ENCODE measurements around the gene KIFC3. TPM values are rescaled to one million over a fixed set of nuclear protein-coding genes. Genes with fewer than 3 reads are reported as not detected.
A peak's percentile ranks its signal among the peaks of the same experiment; 100 is the strongest.

KIFC3 gene
- total RNA-seq, 1 donor from 2014 or later: 0.76 TPM

DNA sequence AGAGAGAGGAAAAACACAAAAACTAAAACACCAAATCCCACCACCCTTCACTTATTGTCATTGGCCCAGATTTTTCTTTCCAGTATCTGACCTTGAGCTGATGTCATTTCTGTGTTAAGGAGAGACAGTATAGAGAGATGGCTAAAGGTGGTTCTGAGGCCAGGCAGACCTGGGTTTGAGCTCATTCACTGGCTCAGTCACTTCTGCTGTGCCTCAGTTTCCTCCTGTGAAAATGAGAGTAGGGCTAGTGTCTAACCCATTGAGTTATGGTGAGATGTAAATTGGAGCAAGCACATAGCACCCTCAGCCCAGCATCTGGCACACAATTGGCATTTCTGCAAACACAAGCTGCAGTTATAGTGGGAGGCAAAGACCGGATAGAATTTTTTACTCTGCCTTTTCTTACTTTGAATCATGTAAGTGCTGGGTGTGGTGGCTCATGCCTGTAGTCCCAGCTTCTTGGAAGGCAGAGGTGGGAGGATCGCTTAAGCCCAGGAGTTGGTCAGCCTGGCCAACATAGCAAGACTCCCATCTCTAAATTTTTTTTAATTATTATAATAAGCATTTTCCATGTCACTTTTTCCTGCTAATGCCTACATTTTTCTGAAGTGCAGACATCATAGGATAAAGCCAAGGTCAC lies 6.4 kb upstream of the KIFC3 start:
- H3K9me3 Mint-ChIP-seq (ENCODE audit: unreplicated experiment): peaks cover 4% of the 10 kb centered on the region
- H3K4me1 Mint-ChIP-seq (ENCODE audit: low read depth, unreplicated experiment): peaks cover 3% of the 10 kb centered on the region
- no peak overlapping the region for H3K27ac Mint-ChIP-seq (ENCODE audit: unreplicated experiment)
- no peak overlapping the region for H3K4me3 Mint-ChIP-seq (ENCODE audit: unreplicated experiment)
- H3K27me3 Mint-ChIP-seq (ENCODE audit: unreplicated experiment): peaks cover 2% of the 10 kb centered on the region
- no peak for DNase-seq
- TF ChIP-seq, protein P1, sequence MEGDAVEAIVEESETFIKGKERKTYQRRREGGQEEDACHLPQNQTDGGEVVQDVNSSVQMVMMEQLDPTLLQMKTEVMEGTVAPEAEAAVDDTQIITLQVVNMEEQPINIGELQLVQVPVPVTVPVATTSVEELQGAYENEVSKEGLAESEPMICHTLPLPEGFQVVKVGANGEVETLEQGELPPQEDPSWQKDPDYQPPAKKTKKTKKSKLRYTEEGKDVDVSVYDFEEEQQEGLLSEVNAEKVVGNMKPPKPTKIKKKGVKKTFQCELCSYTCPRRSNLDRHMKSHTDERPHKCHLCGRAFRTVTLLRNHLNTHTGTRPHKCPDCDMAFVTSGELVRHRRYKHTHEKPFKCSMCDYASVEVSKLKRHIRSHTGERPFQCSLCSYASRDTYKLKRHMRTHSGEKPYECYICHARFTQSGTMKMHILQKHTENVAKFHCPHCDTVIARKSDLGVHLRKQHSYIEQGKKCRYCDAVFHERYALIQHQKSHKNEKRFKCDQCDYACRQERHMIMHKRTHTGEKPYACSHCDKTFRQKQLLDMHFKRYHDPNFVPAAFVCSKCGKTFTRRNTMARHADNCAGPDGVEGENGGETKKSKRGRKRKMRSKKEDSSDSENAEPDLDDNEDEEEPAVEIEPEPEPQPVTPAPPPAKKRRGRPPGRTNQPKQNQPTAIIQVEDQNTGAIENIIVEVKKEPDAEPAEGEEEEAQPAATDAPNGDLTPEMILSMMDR (IDR thresholded peaks at IDR 0.05; ENCODE audit: partially characterized antibody, unreplicated experiment): no peak
- no peaks in the 10 kb centered on the region for H3K36me3 Mint-ChIP-seq (ENCODE audit: unreplicated experiment)

DNA sequence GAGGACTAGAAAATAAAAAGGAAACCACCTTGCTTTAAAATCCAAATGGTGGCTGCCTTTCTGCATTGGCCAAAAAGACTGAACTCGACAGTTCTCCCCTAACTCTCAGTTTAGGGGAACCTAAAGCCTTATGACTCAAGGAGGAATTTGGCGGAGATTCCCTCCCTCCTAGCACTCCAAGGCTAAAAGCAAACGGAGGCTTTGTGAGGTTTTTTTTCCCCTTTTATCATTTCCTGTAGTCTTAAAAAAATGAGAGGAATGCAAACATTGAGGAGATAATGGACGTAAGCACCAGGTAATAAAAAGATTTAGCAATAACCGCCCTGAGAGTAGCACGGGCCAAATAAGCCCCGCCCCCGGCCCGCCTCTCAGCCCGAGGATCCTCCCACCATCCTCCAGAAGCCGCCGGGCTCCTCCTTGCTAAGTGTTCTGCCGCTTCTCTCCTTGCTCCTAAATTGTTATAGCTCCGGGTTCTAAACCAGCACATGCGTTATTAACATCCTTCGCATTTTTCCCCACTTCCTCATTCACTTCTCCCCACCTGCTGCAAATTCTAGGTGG lies 5.8 kb upstream of the KIFC3 start:
- H3K4me1 Mint-ChIP-seq (ENCODE audit: low read depth, unreplicated experiment): peaks cover 8% of the 10 kb centered on the region
- no peak overlapping the region for H3K4me3 Mint-ChIP-seq (ENCODE audit: unreplicated experiment)
- H3K9me3 Mint-ChIP-seq (ENCODE audit: unreplicated experiment): peaks cover 3% of the 10 kb centered on the region
- H3K36me3 Mint-ChIP-seq (ENCODE audit: unreplicated experiment): no peaks in the 10 kb centered on the region
- DNase-seq: peak; percentile 76
- TF ChIP-seq, protein P1 (IDR thresholded peaks at IDR 0.05; ENCODE audit: partially characterized antibody, unreplicated experiment): no peak
- peaks cover 2% of the 10 kb centered on the region for H3K27me3 Mint-ChIP-seq (ENCODE audit: unreplicated experiment)
- no peak overlapping the region for H3K27ac Mint-ChIP-seq (ENCODE audit: unreplicated experiment)

DNA sequence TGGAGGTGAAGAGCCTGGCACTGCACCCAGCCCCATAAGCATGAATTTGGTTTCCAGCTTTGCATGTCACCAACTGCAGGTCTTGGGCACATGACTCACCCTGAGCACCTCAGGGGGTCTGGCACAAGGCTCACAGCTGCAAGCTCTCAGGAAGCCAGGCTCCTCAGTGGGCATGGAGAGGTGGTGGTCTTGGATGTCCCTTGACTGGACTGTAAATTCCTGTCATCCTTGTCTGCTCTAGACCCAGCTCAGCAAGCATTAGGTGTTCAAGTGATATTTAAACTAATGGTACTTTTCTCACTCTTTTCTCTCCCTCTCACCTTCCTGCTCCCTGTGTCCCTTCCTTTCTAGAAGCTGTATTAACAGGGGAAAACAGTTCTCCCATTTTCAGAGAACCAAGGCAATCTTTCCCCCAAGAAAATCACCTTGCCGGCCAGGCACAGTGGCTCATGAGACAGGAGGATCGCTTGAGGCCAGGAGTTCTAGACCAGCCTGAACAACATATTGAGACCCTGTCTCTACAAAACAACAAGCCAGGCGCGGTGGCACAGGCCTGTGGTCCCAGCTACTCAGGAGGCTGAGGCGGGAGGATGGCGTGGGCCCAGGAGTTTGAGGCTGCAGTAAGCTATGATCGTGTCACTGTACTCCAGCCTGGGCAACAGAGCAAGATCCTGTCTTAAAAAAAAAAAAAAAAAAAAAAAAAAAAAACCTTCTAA lies 5.1 kb upstream of the KIFC3 start:
- peaks cover 2% of the 10 kb centered on the region for H3K27me3 Mint-ChIP-seq (ENCODE audit: unreplicated experiment)
- no peak overlapping the region for H3K4me3 Mint-ChIP-seq (ENCODE audit: unreplicated experiment)
- H3K36me3 Mint-ChIP-seq (ENCODE audit: unreplicated experiment): no peaks in the 10 kb centered on the region
- TF ChIP-seq, protein P1 (IDR thresholded peaks at IDR 0.05; ENCODE audit: partially characterized antibody, unreplicated experiment): no peak
- no peak overlapping the region for H3K27ac Mint-ChIP-seq (ENCODE audit: unreplicated experiment)
- H3K9me3 Mint-ChIP-seq (ENCODE audit: unreplicated experiment): peaks cover 7% of the 10 kb centered on the region
- H3K4me1 Mint-ChIP-seq (ENCODE audit: low read depth, unreplicated experiment): peaks cover 13% of the 10 kb centered on the region
- DNase-seq: no peak

DNA sequence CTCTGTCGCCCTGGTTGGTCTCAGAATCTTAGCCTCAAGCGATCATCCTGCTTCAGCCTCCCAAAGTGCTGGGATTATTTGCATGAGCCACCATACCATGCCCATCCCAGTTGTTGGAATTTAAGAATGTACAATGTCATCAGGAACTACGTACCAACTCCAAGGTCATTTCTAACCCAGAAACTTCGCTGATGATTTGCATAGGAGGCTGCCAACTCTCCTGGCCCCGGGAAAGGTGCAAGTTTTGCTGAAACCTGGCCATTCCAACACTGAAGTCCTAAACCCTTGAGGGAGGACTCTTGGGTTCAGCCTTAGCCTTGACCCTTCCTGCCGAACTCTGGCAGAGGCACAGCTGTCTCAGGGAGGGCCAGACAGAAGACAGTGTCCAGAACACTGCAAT lies 2.9 kb upstream of the KIFC3 start:
- TF ChIP-seq, protein P1 (IDR thresholded peaks at IDR 0.05; ENCODE audit: partially characterized antibody, unreplicated experiment): no peak
- Mint-ChIP-seq H3K27me3 (ENCODE audit: unreplicated experiment) (peaks cover 3% of the 10 kb centered on the region), H3K9me3 (ENCODE audit: unreplicated experiment) (peaks cover 4% of the 10 kb centered on the region), H3K27ac (ENCODE audit: unreplicated experiment) (no peak overlapping the region), H3K4me3 (ENCODE audit: unreplicated experiment) (no peak overlapping the region), H3K36me3 (ENCODE audit: unreplicated experiment) (no peaks in the 10 kb centered on the region), H3K4me1 (ENCODE audit: low read depth, unreplicated experiment) (peaks cover 10% of the 10 kb centered on the region)
- no peak for DNase-seq
